Glutamatergic neuron (in vitro differentiated cells): ENCODE measurements around the gene GAS2L1. TPM values are rescaled to one million over a fixed set of nuclear protein-coding genes. Genes with fewer than 3 reads are reported as not detected.

Experiments
- DNase-seq: peaks from one replicate; pipeline ENCODE4 v3.0.0; 2022
- H3K27ac Mint-ChIP-seq: one replicate; pipeline ENCODE4 v1.8.0; 2020; ENCODE audit warnings: mild to moderate bottlenecking, mixed read lengths, inconsistent platforms; ENCODE audit not compliant: unreplicated experiment
- H3K27me3 Mint-ChIP-seq: one replicate; pipeline ENCODE4 v1.8.0; 2020; ENCODE audit warnings: mild to moderate bottlenecking, moderate library complexity, mixed read lengths, inconsistent platforms; ENCODE audit not compliant: unreplicated experiment
- H3K36me3 Mint-ChIP-seq: one replicate; pipeline ENCODE4 v1.8.0; 2020; ENCODE audit warnings: mild to moderate bottlenecking, mixed read lengths, inconsistent platforms; ENCODE audit not compliant: unreplicated experiment
- H3K4me1 Mint-ChIP-seq: one replicate; pipeline ENCODE4 v1.8.0; 2020; ENCODE audit warnings: mild to moderate bottlenecking, low read depth, mixed read lengths, inconsistent platforms; ENCODE audit not compliant: unreplicated experiment
- H3K4me3 Mint-ChIP-seq: one replicate; pipeline ENCODE4 v1.8.0; 2020; ENCODE audit warnings: mild to moderate bottlenecking, mixed read lengths, inconsistent platforms; ENCODE audit not compliant: unreplicated experiment
- H3K9me3 Mint-ChIP-seq: one replicate; pipeline ENCODE4 v1.8.0; 2020; ENCODE audit warnings: mild to moderate bottlenecking, moderate library complexity, mixed read lengths, inconsistent platforms; ENCODE audit not compliant: unreplicated experiment
- total RNA-seq: library from RNA; stranded (reverse); fragmentation: NEBNext Ultra II Directional; extraction: Animal tissue kit (Norgen Biotek cat#: 25700); gene quantifications from one replicate; pipeline ENCODE4 v1.2.1, GENCODE V29; 2021; ENCODE audit not compliant: unreplicated experiment
- TF ChIP-seq, protein P1 (sequence below): fragments of 200-600 bp; sonication (generic); IDR thresholded peaks from one replicate; pipeline ENCODE4 v1.5.0; 2021; ENCODE audit not compliant: partially characterized antibody, unreplicated experiment

Gene GAS2L1
- total RNA-seq, 1 donor from 2014 or later = 10.3 TPM

- peaks cover 4% of the 10 kb centered on the region for H3K9me3 Mint-ChIP-seq
- peaks cover 8% of the 10 kb centered on the region for H3K36me3 Mint-ChIP-seq
- H3K27ac Mint-ChIP-seq = no peak overlapping the region
Measured at GRCh38 chr22:29337631-29338284, 31.3 kb downstream of the GAS2L1 start.

DNA sequence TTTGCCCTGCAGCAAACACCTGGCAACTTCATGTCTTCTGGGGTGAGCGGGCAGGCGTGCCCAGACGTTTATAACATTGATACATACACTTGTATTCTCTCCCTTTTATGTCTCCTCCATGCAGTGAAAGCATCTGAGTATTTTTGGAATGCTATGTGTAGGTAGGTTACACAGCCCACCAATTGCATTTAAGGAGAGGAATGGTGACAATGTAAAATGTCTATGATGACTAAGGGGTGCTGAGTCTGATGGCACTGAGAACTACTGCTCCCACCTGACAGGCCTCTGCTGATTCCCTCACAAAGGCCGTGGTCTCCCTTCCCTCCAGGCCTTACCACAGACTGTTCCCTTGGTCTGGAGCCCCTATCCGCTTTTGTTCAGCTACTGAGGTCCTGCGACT, 31.9 kb downstream of the GAS2L1 start:
- Mint-ChIP-seq H3K4me1 (peaks cover 11% of the 10 kb centered on the region), H3K4me3 (no peak overlapping the region), H3K9me3 (peaks cover 4% of the 10 kb centered on the region), H3K27me3 (peaks cover 12% of the 10 kb centered on the region), H3K36me3 (peaks cover 8% of the 10 kb centered on the region), H3K27ac (no peak overlapping the region)
- TF ChIP-seq, protein P1, sequence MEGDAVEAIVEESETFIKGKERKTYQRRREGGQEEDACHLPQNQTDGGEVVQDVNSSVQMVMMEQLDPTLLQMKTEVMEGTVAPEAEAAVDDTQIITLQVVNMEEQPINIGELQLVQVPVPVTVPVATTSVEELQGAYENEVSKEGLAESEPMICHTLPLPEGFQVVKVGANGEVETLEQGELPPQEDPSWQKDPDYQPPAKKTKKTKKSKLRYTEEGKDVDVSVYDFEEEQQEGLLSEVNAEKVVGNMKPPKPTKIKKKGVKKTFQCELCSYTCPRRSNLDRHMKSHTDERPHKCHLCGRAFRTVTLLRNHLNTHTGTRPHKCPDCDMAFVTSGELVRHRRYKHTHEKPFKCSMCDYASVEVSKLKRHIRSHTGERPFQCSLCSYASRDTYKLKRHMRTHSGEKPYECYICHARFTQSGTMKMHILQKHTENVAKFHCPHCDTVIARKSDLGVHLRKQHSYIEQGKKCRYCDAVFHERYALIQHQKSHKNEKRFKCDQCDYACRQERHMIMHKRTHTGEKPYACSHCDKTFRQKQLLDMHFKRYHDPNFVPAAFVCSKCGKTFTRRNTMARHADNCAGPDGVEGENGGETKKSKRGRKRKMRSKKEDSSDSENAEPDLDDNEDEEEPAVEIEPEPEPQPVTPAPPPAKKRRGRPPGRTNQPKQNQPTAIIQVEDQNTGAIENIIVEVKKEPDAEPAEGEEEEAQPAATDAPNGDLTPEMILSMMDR = no peak
- no peak for DNase-seq

More at GRCh38 chr22:29337631-29338284, 31.3 kb downstream of the GAS2L1 start:
- Mint-ChIP-seq H3K4me1 (peaks cover 7% of the 10 kb centered on the region), H3K27me3 (peaks cover 7% of the 10 kb centered on the region), H3K4me3 (no peak overlapping the region)
- TF ChIP-seq, protein P1 = no peak
- no peak for DNase-seq

DNA sequence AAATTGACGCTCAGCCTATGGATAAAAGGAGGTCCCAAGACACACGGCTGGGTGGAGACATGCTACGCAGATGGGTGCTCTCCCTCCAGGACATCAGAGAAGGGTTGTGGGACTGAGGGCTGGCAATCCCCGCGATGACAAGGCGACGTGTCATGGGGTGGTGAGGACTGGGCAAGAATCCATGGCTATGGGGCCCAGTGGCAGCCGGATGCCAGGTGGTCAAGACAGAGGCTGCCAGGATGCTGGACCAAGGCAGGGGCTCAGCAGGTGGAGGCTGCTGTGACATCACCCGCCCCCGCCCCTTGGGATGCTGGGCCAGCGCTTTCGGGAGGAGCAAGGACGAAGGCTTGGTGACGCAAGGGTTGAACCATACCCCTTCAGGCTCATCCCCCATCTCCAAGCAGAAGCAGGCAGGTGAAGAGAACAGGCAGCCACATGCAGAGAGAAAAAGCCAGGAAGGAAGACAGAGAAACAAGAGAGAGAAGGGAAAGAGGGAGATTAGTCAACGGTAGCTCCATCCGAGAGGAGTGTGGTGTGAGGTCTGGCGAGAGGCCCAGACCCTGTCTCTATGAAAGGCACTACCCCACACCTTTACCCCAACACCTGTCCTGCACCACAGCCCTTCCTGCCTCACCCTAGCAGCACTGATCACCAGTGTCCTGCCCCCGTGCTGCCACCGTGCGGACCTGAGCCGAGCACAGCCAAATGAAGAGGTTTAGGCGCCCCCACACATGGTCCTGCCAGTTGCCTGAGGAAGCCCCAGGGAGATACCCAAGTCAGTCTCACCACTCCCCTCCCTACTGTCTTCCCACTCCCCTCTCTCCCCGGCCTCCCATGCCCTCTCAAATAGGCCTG, 33.2 kb downstream of the GAS2L1 start:
- no peak for DNase-seq
- peaks cover 10% of the 10 kb centered on the region for H3K27me3 Mint-ChIP-seq
- H3K27ac Mint-ChIP-seq = no peak overlapping the region
- TF ChIP-seq, protein P1 = no peak
- peaks cover 8% of the 10 kb centered on the region for H3K36me3 Mint-ChIP-seq
- peaks cover 4% of the 10 kb centered on the region for H3K9me3 Mint-ChIP-seq
- no peak overlapping the region for H3K4me3 Mint-ChIP-seq
- peaks cover 15% of the 10 kb centered on the region for H3K4me1 Mint-ChIP-seq

GRCh38 chr22:29340566-29340965, 34.1 kb downstream of the GAS2L1 start:
- Mint-ChIP-seq H3K27me3 (peaks cover 10% of the 10 kb centered on the region), H3K36me3 (peaks cover 8% of the 10 kb centered on the region)

More at GRCh38 chr22:29340566-29340965, 34.1 kb downstream of the GAS2L1 start:
- DNase-seq = no peak
- no peak overlapping the region for H3K4me3 Mint-ChIP-seq
- TF ChIP-seq, protein P1 = no peak
- peaks cover 4% of the 10 kb centered on the region for H3K9me3 Mint-ChIP-seq
- peaks cover 15% of the 10 kb centered on the region for H3K4me1 Mint-ChIP-seq
- H3K27ac Mint-ChIP-seq = no peak overlapping the region
